Upper lobe of right lung (tissue), 1 donor: Measurements from ENCODE around the gene AGTR2. TPM values are rescaled to one million over a fixed set of nuclear protein-coding genes. Genes with fewer than 3 reads are reported as not detected.
"Not testable (repeated sequence)": the region's sequence is repeated elsewhere in the genome, so short reads cannot be mapped to it uniquely, and the experiment has no call there.

Experiments used
- ATAC-seq: fragments of 200-7000 bp; cut with Tn5 transposase; one replicate; pipeline ENCODE4 v1.9.1; 2020; ENCODE audit warnings: mild to moderate bottlenecking, moderate library complexity
- DNase-seq: peaks from one replicate; pipeline ENCODE4 v3.0.0-alpha.2; 2020
- H3K27ac ChIP-seq: fragments of 200-600 bp; one replicate; pipeline ENCODE4 v1.8.0; 2022
- H3K27me3 ChIP-seq: fragments of 200-600 bp; one replicate; pipeline ENCODE4 v1.8.0; 2022; ENCODE audit warnings: mild to moderate bottlenecking
- H3K36me3 ChIP-seq: fragments of 200-600 bp; one replicate; pipeline ENCODE4 v1.8.0; 2022
- H3K4me1 ChIP-seq: fragments of 200-600 bp; one replicate; pipeline ENCODE4 v1.8.0; 2022
- H3K4me3 ChIP-seq: fragments of 200-600 bp; one replicate; pipeline ENCODE4 v1.8.0; 2022; ENCODE audit warnings: mild to moderate bottlenecking
- H3K9me3 ChIP-seq: fragments of 200-600 bp; one replicate; pipeline ENCODE4 v1.8.0; 2022
- intact Hi-C: fragments of 100-400 bp; cut with DNase I; formaldehyde crosslinking; loops from one replicate; pipeline ENCODE4 v1.11.0; 2022
- total RNA-seq: library from RNA; stranded (reverse); fragmentation: NEBNext Ultra II Directional; extraction: Animal tissue kit (Norgen Biotek cat#: 25700); gene quantifications from one replicate; pipeline ENCODE4 v1.2.1, GENCODE V29; 2021
- TF ChIP-seq, protein P1 (sequence below): fragments of 200-600 bp; IDR thresholded peaks from one replicate; pipeline ENCODE4 v1.8.0; 2022; ENCODE audit warnings: antibody characterized with exemption
- donor health status: DM: no; HTN: yes; CAD: no; lungs with severe emphysema.

AGTR2 gene
- total RNA-seq, 1 donor from 2014 or later, result 60.7 TPM

- H3K27me3 ChIP-seq, result no peaks in the 10 kb centered on the region
- no peak overlapping the region for H3K4me3 ChIP-seq
- TF ChIP-seq, protein P1, sequence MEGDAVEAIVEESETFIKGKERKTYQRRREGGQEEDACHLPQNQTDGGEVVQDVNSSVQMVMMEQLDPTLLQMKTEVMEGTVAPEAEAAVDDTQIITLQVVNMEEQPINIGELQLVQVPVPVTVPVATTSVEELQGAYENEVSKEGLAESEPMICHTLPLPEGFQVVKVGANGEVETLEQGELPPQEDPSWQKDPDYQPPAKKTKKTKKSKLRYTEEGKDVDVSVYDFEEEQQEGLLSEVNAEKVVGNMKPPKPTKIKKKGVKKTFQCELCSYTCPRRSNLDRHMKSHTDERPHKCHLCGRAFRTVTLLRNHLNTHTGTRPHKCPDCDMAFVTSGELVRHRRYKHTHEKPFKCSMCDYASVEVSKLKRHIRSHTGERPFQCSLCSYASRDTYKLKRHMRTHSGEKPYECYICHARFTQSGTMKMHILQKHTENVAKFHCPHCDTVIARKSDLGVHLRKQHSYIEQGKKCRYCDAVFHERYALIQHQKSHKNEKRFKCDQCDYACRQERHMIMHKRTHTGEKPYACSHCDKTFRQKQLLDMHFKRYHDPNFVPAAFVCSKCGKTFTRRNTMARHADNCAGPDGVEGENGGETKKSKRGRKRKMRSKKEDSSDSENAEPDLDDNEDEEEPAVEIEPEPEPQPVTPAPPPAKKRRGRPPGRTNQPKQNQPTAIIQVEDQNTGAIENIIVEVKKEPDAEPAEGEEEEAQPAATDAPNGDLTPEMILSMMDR, result no peak
- ATAC-seq (no peak), DNase-seq (no peak)
- intact Hi-C loops, result no loop called here
- no peak overlapping the region for H3K27ac ChIP-seq
- H3K4me1 ChIP-seq, result no peaks in the 10 kb centered on the region
- H3K36me3 ChIP-seq, result no peaks in the 10 kb centered on the region
- H3K9me3 ChIP-seq, result no peaks in the 10 kb centered on the region
These were observed 42.7 kb downstream of the AGTR2 start for GRCh38 chrX:116213262-116213661.

GRCh38 chrX:116217080-116217479 lies 46.5 kb downstream of the AGTR2 start:
- H3K4me1 ChIP-seq, intact Hi-C loops, ATAC-seq: not testable (repeated sequence)

More at GRCh38 chrX:116217080-116217479, 46.5 kb downstream of the AGTR2 start:
- H3K27ac ChIP-seq, H3K36me3 ChIP-seq, H3K27me3 ChIP-seq, H3K4me3 ChIP-seq, DNase-seq, H3K9me3 ChIP-seq: not testable (repeated sequence)
